ENCODE data around the gene CEACAM7.
"Not testable (repeated sequence)": the region's sequence is repeated elsewhere in the genome, so short reads cannot be mapped to it uniquely, and the experiment has no call there.

The CEACAM7 gene

DNA sequence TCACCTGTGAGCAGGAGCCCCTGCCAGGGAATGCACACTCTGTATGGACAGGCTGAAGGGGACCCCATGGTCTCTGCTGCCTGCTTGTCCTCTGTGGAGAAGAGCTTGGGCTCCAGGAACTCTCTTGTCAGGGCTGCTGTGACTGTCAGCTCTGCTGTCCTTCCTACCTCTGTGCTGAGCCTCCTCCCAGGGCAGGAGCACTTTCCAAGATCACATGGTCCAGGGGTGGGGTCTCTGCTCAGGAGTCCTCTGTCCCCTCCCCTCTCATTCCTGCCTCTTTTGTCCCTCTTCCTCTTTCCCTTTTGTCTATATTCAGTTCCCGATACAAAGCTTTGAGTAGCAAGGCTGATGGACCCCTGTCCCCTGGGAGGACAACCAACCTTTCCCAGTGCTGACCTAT lies at the start of gene CEACAM7:
Gene CEACAM7 (minus strand): TSS at position 173 of the 400 bp plus-strand sequence. CDS start 105 bp downstream, at position 68.
- Histone ChIP-seq H3K4me1 (ENCODE audit: control insufficient read depth, insufficient read depth, low read length) (no peaks in the 10 kb centered on the region), H3K9me3 (ENCODE audit: control insufficient read depth, low read length) (peaks cover 10% of the 10 kb centered on the region), H3K36me3 (ENCODE audit: control insufficient read depth, insufficient read depth, low read length, severe bottlenecking) (no peaks in the 10 kb centered on the region), H3K27me3 (replicated peaks; ENCODE audit: control insufficient read depth, insufficient read depth, low read length) (no peaks in the 10 kb centered on the region), H3K4me3 (ENCODE audit: low read length) (no peak within 1 kb of the TSS), H3K9ac (ENCODE audit: low read length) (no peak within 1 kb of the TSS)
- DNase-seq (ENCODE audit: low read depth): no peak

- Histone ChIP-seq H3K9ac (ENCODE audit: low read length) (no peak overlapping the region), H3K9me3 (ENCODE audit: control insufficient read depth, low read length) (no peaks in the 10 kb centered on the region), H3K4me3 (ENCODE audit: low read length) (no peak overlapping the region), H3K36me3 (ENCODE audit: control insufficient read depth, insufficient read depth, low read length, severe bottlenecking) (no peaks in the 10 kb centered on the region), H3K4me1 (ENCODE audit: control insufficient read depth, insufficient read depth, low read length) (no peaks in the 10 kb centered on the region), H3K27me3 (replicated peaks; ENCODE audit: control insufficient read depth, insufficient read depth, low read length) (peaks cover 17% of the 10 kb centered on the region)
- no peak for DNase-seq (ENCODE audit: low read depth)
Measured at GRCh38 chr19:41735071-41735600, 47.1 kb upstream of the CEACAM7 start.

- Histone ChIP-seq H3K9me3 (ENCODE audit: control insufficient read depth, low read length) (no peaks in the 10 kb centered on the region), H3K27me3 (replicated peaks; ENCODE audit: control insufficient read depth, insufficient read depth, low read length) (peaks cover 12% of the 10 kb centered on the region), H3K4me3 (ENCODE audit: low read length) (no peak overlapping the region), H3K4me1 (ENCODE audit: control insufficient read depth, insufficient read depth, low read length) (no peaks in the 10 kb centered on the region), H3K9ac (ENCODE audit: low read length) (no peak overlapping the region), H3K36me3 (ENCODE audit: control insufficient read depth, insufficient read depth, low read length, severe bottlenecking) (no peaks in the 10 kb centered on the region)
- no peak for DNase-seq (ENCODE audit: low read depth)
Measured at GRCh38 chr19:41734585-41734984, 46.5 kb upstream of the CEACAM7 start.

DNA sequence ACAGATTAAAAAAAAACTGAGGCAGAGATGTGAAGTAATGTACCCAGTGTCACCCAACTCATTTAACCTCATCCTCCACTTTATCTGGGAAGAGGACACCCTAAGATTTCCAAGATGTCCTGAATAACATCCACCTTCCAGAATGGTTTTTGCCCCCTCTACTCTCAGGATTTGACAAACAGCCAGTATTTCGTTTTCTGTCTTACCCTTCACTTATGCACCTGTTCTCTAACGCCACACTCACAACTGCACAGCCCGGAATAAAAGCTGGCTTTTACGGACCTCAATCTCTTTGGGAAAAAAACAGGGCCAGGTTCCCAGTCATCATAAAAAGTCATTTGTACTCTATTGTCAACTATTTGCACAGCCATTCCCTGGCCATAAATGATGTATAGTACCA lies 46.1 kb upstream of the CEACAM7 start:
- no peaks in the 10 kb centered on the region for H3K36me3 ChIP-seq (ENCODE audit: control insufficient read depth, insufficient read depth, low read length, severe bottlenecking)
- H3K4me3 ChIP-seq (ENCODE audit: low read length): no peak overlapping the region
- H3K9me3 ChIP-seq (ENCODE audit: control insufficient read depth, low read length): no peaks in the 10 kb centered on the region
- DNase-seq (ENCODE audit: low read depth): no peak
- no peaks in the 10 kb centered on the region for H3K4me1 ChIP-seq (ENCODE audit: control insufficient read depth, insufficient read depth, low read length)
- H3K27me3 ChIP-seq (replicated peaks; ENCODE audit: control insufficient read depth, insufficient read depth, low read length): peaks cover 12% of the 10 kb centered on the region
- H3K9ac ChIP-seq (ENCODE audit: low read length): no peak overlapping the region

- no peaks in the 10 kb centered on the region for H3K36me3 ChIP-seq (ENCODE audit: control insufficient read depth, insufficient read depth, low read length, severe bottlenecking)
- no peak overlapping the region for H3K4me3 ChIP-seq (ENCODE audit: low read length)
- no peak overlapping the region for H3K9ac ChIP-seq (ENCODE audit: low read length)
- DNase-seq (ENCODE audit: low read depth): no peak
- peaks cover 14% of the 10 kb centered on the region for H3K27me3 ChIP-seq (replicated peaks; ENCODE audit: control insufficient read depth, insufficient read depth, low read length)
- no peaks in the 10 kb centered on the region for H3K9me3 ChIP-seq (ENCODE audit: control insufficient read depth, low read length)
- no peaks in the 10 kb centered on the region for H3K4me1 ChIP-seq (ENCODE audit: control insufficient read depth, insufficient read depth, low read length)
Measured at GRCh38 chr19:41726493-41726892, 38.4 kb upstream of the CEACAM7 start.

DNA sequence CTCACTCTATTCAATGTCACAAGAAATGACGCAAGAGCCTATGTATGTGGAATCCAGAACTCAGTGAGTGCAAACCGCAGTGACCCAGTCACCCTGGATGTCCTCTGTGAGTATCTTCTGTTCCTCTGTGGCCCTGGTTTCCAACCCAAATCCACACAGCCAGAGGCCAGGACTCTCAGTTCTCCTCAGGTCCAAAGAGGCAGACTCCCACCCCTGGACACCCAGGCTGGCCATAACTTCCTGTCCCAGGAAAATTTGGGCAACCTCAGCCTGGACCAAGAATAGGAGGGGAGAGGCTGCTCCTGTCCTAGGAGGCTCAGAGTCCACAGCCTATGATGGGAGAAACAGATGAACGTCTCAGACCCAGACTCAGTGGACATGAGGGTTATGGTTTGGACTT lies 32.0 kb upstream of the CEACAM7 start:
- no peaks in the 10 kb centered on the region for H3K9me3 ChIP-seq (ENCODE audit: control insufficient read depth, low read length)

GRCh38 chr19:41718761-41719160 lies 30.7 kb upstream of the CEACAM7 start:
- DNase-seq (ENCODE audit: low read depth): no peak

More for the DNA sequence above, 32.0 kb upstream of the CEACAM7 start:
- DNase-seq (ENCODE audit: low read depth): no peak
- H3K9ac ChIP-seq (ENCODE audit: low read length): no peak overlapping the region
- no peaks in the 10 kb centered on the region for H3K4me1 ChIP-seq (ENCODE audit: control insufficient read depth, insufficient read depth, low read length)
- H3K4me3 ChIP-seq (ENCODE audit: low read length): no peak overlapping the region
- no peaks in the 10 kb centered on the region for H3K36me3 ChIP-seq (ENCODE audit: control insufficient read depth, insufficient read depth, low read length, severe bottlenecking)
- H3K27me3 ChIP-seq (replicated peaks; ENCODE audit: control insufficient read depth, insufficient read depth, low read length): peaks cover 10% of the 10 kb centered on the region

GRCh38 chr19:41714598-41714997 lies 26.5 kb upstream of the CEACAM7 start:
- no peak for DNase-seq (ENCODE audit: low read depth)
- no peaks in the 10 kb centered on the region for H3K36me3 ChIP-seq (ENCODE audit: control insufficient read depth, insufficient read depth, low read length, severe bottlenecking)
- no peak overlapping the region for H3K9ac ChIP-seq (ENCODE audit: low read length)
- peaks cover 17% of the 10 kb centered on the region for H3K27me3 ChIP-seq (replicated peaks; ENCODE audit: control insufficient read depth, insufficient read depth, low read length)
- no peaks in the 10 kb centered on the region for H3K9me3 ChIP-seq (ENCODE audit: control insufficient read depth, low read length)
- H3K4me1 ChIP-seq (ENCODE audit: control insufficient read depth, insufficient read depth, low read length): no peaks in the 10 kb centered on the region
- no peak overlapping the region for H3K4me3 ChIP-seq (ENCODE audit: low read length)

More at GRCh38 chr19:41718761-41719160, 30.7 kb upstream of the CEACAM7 start:
- Histone ChIP-seq H3K27me3 (replicated peaks; ENCODE audit: control insufficient read depth, insufficient read depth, low read length) (peaks cover 10% of the 10 kb centered on the region), H3K4me3 (ENCODE audit: low read length) (no peak overlapping the region), H3K36me3 (ENCODE audit: control insufficient read depth, insufficient read depth, low read length, severe bottlenecking) (no peaks in the 10 kb centered on the region), H3K9me3 (ENCODE audit: control insufficient read depth, low read length) (no peaks in the 10 kb centered on the region), H3K9ac (ENCODE audit: low read length) (no peak overlapping the region), H3K4me1 (ENCODE audit: control insufficient read depth, insufficient read depth, low read length) (no peaks in the 10 kb centered on the region)

- no peak overlapping the region for H3K4me3 ChIP-seq (ENCODE audit: low read length)
- peaks cover 37% of the 10 kb centered on the region for H3K27me3 ChIP-seq (replicated peaks; ENCODE audit: control insufficient read depth, insufficient read depth, low read length)
- no peaks in the 10 kb centered on the region for H3K4me1 ChIP-seq (ENCODE audit: control insufficient read depth, insufficient read depth, low read length)
- H3K36me3 ChIP-seq (ENCODE audit: control insufficient read depth, insufficient read depth, low read length, severe bottlenecking): no peaks in the 10 kb centered on the region
- no peaks in the 10 kb centered on the region for H3K9me3 ChIP-seq (ENCODE audit: control insufficient read depth, low read length)
- no peak for DNase-seq (ENCODE audit: low read depth)
- H3K9ac ChIP-seq (ENCODE audit: low read length): no peak overlapping the region
Measured at GRCh38 chr19:41711376-41712261, 23.5 kb upstream of the CEACAM7 start.

GRCh38 chr19:41709951-41710645 lies 22.0 kb upstream of the CEACAM7 start:
- no peak for DNase-seq (ENCODE audit: low read depth)
- H3K4me1 ChIP-seq (ENCODE audit: control insufficient read depth, insufficient read depth, low read length): no peaks in the 10 kb centered on the region
- no peak overlapping the region for H3K9ac ChIP-seq (ENCODE audit: low read length)
- H3K4me3 ChIP-seq (ENCODE audit: low read length): no peak overlapping the region
- no peaks in the 10 kb centered on the region for H3K9me3 ChIP-seq (ENCODE audit: control insufficient read depth, low read length)
- peaks cover 49% of the 10 kb centered on the region for H3K27me3 ChIP-seq (replicated peaks; ENCODE audit: control insufficient read depth, insufficient read depth, low read length)
- no peaks in the 10 kb centered on the region for H3K36me3 ChIP-seq (ENCODE audit: control insufficient read depth, insufficient read depth, low read length, severe bottlenecking)

DNA sequence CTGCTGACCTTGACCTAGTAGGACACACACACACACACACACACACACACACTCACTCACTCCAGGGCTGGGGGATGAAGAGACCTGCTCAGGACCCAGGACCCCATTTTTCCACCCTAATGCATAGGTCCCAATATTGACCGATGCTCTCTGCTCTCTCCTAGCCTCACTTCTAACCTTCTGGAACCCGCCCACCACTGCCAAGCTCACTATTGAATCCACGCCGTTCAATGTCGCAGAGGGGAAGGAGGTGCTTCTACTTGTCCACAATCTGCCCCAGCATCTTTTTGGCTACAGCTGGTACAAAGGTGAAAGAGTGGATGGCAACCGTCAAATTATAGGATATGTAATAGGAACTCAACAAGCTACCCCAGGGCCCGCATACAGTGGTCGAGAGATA lies 21.4 kb upstream of the CEACAM7 start:
- H3K9me3 ChIP-seq (ENCODE audit: control insufficient read depth, low read length); H3K9ac ChIP-seq (ENCODE audit: low read length); H3K36me3 ChIP-seq (ENCODE audit: control insufficient read depth, insufficient read depth, low read length, severe bottlenecking); DNase-seq (ENCODE audit: low read depth); H3K4me3 ChIP-seq (ENCODE audit: low read length); H3K4me1 ChIP-seq (ENCODE audit: control insufficient read depth, insufficient read depth, low read length): not testable (repeated sequence)
- peaks cover 53% of the 10 kb centered on the region for H3K27me3 ChIP-seq (replicated peaks; ENCODE audit: control insufficient read depth, insufficient read depth, low read length)
